ENCODE measurements around the gene CCPG1.

CCPG1 gene

GRCh38 chr15:55381595-55381994 lies 26.6 kb downstream of the CCPG1 start:
- TF ChIP-seq, protein P1, sequence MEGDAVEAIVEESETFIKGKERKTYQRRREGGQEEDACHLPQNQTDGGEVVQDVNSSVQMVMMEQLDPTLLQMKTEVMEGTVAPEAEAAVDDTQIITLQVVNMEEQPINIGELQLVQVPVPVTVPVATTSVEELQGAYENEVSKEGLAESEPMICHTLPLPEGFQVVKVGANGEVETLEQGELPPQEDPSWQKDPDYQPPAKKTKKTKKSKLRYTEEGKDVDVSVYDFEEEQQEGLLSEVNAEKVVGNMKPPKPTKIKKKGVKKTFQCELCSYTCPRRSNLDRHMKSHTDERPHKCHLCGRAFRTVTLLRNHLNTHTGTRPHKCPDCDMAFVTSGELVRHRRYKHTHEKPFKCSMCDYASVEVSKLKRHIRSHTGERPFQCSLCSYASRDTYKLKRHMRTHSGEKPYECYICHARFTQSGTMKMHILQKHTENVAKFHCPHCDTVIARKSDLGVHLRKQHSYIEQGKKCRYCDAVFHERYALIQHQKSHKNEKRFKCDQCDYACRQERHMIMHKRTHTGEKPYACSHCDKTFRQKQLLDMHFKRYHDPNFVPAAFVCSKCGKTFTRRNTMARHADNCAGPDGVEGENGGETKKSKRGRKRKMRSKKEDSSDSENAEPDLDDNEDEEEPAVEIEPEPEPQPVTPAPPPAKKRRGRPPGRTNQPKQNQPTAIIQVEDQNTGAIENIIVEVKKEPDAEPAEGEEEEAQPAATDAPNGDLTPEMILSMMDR (IDR thresholded peaks at IDR 0.05) = no peak

DNA sequence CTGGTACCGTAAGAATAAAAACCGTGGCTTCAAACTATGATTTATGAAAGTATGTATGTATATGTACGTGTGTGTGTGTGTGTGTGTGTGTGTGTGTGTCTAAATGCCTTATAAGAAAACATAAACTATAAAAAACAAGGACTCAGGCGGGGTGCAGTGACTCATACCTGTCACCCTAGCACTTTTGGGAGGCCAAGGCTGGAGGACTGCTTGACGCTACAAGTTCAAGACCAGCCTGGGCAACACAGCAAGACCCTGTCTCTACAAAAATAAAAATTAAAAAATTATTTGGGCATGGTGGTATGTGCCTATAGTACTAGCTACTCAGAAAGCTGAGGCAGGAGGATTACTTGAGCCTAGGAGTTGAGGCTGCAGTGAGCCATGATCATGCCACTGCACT lies 29.1 kb downstream of the CCPG1 start:
- TF ChIP-seq, protein P1 (IDR thresholded peaks at IDR 0.05) = no peak

- TF ChIP-seq, protein P1 (IDR thresholded peaks at IDR 0.05) = no peak
Measured at GRCh38 chr15:55372701-55373440, 35.3 kb downstream of the CCPG1 start.

DNA sequence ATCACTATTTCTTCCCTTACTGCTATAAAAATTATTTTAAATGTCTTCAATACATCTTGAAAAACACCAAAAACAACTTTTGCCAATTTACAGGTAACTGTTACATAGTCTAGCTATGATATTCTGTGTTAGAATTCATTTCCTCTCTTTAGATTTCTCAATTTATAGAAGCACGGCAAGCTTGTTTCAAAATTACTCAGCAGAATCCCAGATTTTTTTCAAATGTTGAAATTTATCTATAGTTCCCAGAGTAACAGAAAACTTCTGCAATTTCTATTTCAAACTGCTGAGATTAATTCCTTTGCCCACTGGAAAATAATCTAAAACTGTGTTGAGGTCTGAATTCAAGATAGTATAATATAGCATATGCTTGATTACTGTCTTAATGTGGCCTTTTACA lies 41.2 kb downstream of the CCPG1 start:
- TF ChIP-seq, protein P1 (IDR thresholded peaks at IDR 0.05) = no peak

GRCh38 chr15:55362641-55363040 lies 45.5 kb downstream of the CCPG1 start:
- TF ChIP-seq, protein P1 (IDR thresholded peaks at IDR 0.05) = no peak

- TF ChIP-seq, protein P1 (IDR thresholded peaks at IDR 0.05) = no peak
Measured at GRCh38 chr15:55361048-55361447, 47.1 kb downstream of the CCPG1 start.

DNA sequence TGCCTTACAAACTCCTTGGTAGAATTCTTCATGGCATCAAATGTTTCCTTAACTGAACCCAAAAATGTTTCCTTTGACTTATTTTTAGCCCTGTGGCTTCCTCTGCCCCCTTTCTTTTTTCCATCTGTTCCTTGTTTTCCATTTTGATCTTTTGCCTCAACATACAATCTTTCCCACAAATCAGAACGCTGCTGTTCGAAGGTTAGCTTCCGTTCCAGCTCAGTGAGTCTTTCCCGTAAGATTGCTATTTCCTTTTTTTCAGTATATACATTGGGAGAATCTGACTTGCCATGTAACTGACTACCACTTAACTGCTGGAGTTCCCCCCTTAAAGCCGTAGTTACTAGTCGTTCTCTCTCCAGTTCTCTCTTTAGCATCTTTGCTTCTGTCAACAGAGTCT lies 47.9 kb downstream of the CCPG1 start:
- TF ChIP-seq, protein P1 (IDR thresholded peaks at IDR 0.05) = no peak

GRCh38 chr15:55358471-55358870 lies 49.7 kb downstream of the CCPG1 start:
- TF ChIP-seq, protein P1 (IDR thresholded peaks at IDR 0.05) = no peak
